WTC11 (cell line): ENCODE results near the gene PLEKHN1. TPM values are rescaled to one million over a fixed set of nuclear protein-coding genes. Genes with fewer than 3 reads are reported as not detected.

Source experiments
- ATAC-seq: fragments of 200-7000 bp; cut with Tn5 transposase; 2 replicates; pipeline ENCODE4 v1.10.0; 2021; ENCODE audit warnings: mild to moderate bottlenecking, moderate library complexity
- CTCF ChIA-PET: fragments of 300-600 bp; sonication (Branson Sonifier 250); formaldehyde crosslinking; loops from one replicate; lab custom pipeline; 2021; ENCODE audit warnings: antibody characterized with exemption; lab: Charles Lee
- POLR2A ChIA-PET: fragments of 350-600 bp; sonication (Branson Sonifier 250); formaldehyde crosslinking; loops from one replicate; lab custom pipeline; 2021; ENCODE audit warnings: antibody characterized with exemption; lab: Charles Lee
- DNase-seq: peaks from one replicate; pipeline ENCODE4 v3.0.0; 2021; ENCODE audit warnings: low spot score
- H3K27ac Mint-ChIP-seq: 2 replicates; pipeline ENCODE4 v1.8.0; 2021; ENCODE audit warnings: mixed read lengths
- H3K27me3 Mint-ChIP-seq: 2 replicates; pipeline ENCODE4 v1.8.0; 2021; ENCODE audit warnings: low read depth, mild to moderate bottlenecking, moderate library complexity, mixed read lengths
- H3K36me3 Mint-ChIP-seq: 2 replicates; pipeline ENCODE4 v1.8.0; 2021; ENCODE audit warnings: mixed read lengths
- H3K4me1 Mint-ChIP-seq: 2 replicates; pipeline ENCODE4 v1.8.0; 2022; ENCODE audit warnings: mixed read lengths
- H3K4me3 Mint-ChIP-seq: 2 replicates; pipeline ENCODE4 v1.8.0; 2021; ENCODE audit warnings: mild to moderate bottlenecking, moderate library complexity, mixed read lengths
- H3K9me3 Mint-ChIP-seq: 2 replicates; pipeline ENCODE4 v1.8.0; 2021; ENCODE audit warnings: mixed read lengths
- CBFB ChIP-seq: sonication (generic); formaldehyde crosslinking; IDR thresholded peaks from 2 replicates; pipeline ENCODE4 v1.8.1; 2022; ENCODE audit warnings: mild to moderate bottlenecking, low read depth, missing genetic modification reagents
- CREB1 ChIP-seq: sonication (generic); formaldehyde crosslinking; IDR thresholded peaks from 2 replicates; pipeline ENCODE4 v1.8.0; 2023; ENCODE audit warnings: mild to moderate bottlenecking, missing genetic modification reagents
- E2F1 ChIP-seq: sonication (generic); formaldehyde crosslinking; IDR thresholded peaks from 2 replicates; pipeline ENCODE4 v1.8.0; 2022; ENCODE audit warnings: mild to moderate bottlenecking, missing genetic modification reagents
- RELA ChIP-seq: sonication (generic); formaldehyde crosslinking; IDR thresholded peaks from 2 replicates; pipeline ENCODE4 v1.8.1; 2022; ENCODE audit warnings: missing genetic modification reagents, mild to moderate bottlenecking, borderline replicate concordance
- ZNF232 ChIP-seq: sonication (generic); formaldehyde crosslinking; IDR thresholded peaks from 2 replicates; pipeline ENCODE4 v1.8.0; 2022; ENCODE audit warnings: mild to moderate bottlenecking, missing genetic modification reagents
- ZNF396 ChIP-seq: fragments of 250-450 bp; sonication (Bioruptor Pico); IDR thresholded peaks from 2 replicates; pipeline ENCODE4 v1.8.0; 2021; ENCODE audit warnings: mild to moderate bottlenecking, moderate library complexity, borderline replicate concordance
- ZNF416 ChIP-seq: fragments of 250-450 bp; sonication (Bioruptor Pico); IDR thresholded peaks from 2 replicates; pipeline ENCODE4 v1.9.0; 2021; ENCODE audit warnings: mild to moderate bottlenecking, inconsistent platforms
- ZNF425 ChIP-seq: fragments of 250-450 bp; sonication (Bioruptor Pico); conservative IDR thresholded peaks from 2 replicates; pipeline ENCODE4 v1.9.0; 2021; ENCODE audit warnings: mild to moderate bottlenecking
- ZNF671 ChIP-seq: fragments of 250-450 bp; sonication (Bioruptor Pico); IDR thresholded peaks from 2 replicates; pipeline ENCODE4 v1.8.0; 2021; ENCODE audit warnings: mild to moderate bottlenecking
- total RNA-seq: library from RNA; stranded (reverse); gene quantifications from 3 replicates; pipeline ENCODE4 v1.2.3, GENCODE V29; 2021
- TF ChIP-seq, protein P1 (sequence below): fragments of 250-450 bp; sonication (Bioruptor Pico); IDR thresholded peaks from 2 replicates; pipeline ENCODE4 v1.9.0; 2021; ENCODE audit warnings: mild to moderate bottlenecking
- TF ChIP-seq, protein P2 (sequence below): fragments of 250-450 bp; sonication (Bioruptor Pico); IDR thresholded peaks from 2 replicates; pipeline ENCODE4 v1.9.0; 2021; ENCODE audit warnings: mild to moderate bottlenecking
- TF ChIP-seq, protein P3 (sequence below): sonication (generic); formaldehyde crosslinking; conservative IDR thresholded peaks from 2 replicates; pipeline ENCODE4 v1.8.1; 2022; ENCODE audit warnings: mild to moderate bottlenecking, missing genetic modification reagents
- TF ChIP-seq, protein P4 (sequence below): fragments of 200-600 bp; IDR thresholded peaks from 2 replicates; pipeline ENCODE4 v1.8.0; 2022; ENCODE audit warnings: antibody characterized with exemption
- TF ChIP-seq, protein P5 (sequence below): sonication (generic); formaldehyde crosslinking; IDR thresholded peaks from 2 replicates; pipeline ENCODE4 v1.8.1; 2022; ENCODE audit warnings: missing genetic modification reagents, borderline replicate concordance

PLEKHN1 gene
- total RNA-seq, 1 experiment from 2014 or later: 3.4 TPM

GRCh38 chr1:978835-979743 is 12.8 kb downstream of the PLEKHN1 start:
- no peak for ATAC-seq
- DNase-seq: no peak
- peaks cover 24% of the 10 kb centered on the region for H3K27me3 Mint-ChIP-seq
- peaks cover 3% of the 10 kb centered on the region; the same call in 1 of the 2 replicates for H3K36me3 Mint-ChIP-seq
- POLR2A ChIA-PET: no interaction called here
- TF ChIP-seq, protein P1, sequence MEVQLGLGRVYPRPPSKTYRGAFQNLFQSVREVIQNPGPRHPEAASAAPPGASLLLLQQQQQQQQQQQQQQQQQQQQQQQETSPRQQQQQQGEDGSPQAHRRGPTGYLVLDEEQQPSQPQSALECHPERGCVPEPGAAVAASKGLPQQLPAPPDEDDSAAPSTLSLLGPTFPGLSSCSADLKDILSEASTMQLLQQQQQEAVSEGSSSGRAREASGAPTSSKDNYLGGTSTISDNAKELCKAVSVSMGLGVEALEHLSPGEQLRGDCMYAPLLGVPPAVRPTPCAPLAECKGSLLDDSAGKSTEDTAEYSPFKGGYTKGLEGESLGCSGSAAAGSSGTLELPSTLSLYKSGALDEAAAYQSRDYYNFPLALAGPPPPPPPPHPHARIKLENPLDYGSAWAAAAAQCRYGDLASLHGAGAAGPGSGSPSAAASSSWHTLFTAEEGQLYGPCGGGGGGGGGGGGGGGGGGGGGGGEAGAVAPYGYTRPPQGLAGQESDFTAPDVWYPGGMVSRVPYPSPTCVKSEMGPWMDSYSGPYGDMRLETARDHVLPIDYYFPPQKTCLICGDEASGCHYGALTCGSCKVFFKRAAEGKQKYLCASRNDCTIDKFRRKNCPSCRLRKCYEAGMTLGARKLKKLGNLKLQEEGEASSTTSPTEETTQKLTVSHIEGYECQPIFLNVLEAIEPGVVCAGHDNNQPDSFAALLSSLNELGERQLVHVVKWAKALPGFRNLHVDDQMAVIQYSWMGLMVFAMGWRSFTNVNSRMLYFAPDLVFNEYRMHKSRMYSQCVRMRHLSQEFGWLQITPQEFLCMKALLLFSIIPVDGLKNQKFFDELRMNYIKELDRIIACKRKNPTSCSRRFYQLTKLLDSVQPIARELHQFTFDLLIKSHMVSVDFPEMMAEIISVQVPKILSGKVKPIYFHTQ (CRISPR knock-in tag): no peak
- TF ChIP-seq, protein P2, sequence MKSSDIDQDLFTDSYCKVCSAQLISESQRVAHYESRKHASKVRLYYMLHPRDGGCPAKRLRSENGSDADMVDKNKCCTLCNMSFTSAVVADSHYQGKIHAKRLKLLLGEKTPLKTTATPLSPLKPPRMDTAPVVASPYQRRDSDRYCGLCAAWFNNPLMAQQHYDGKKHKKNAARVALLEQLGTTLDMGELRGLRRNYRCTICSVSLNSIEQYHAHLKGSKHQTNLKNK: no peak
- TF ChIP-seq CBFB (CRISPR knock-in tag) (no peak), ZNF416 (CRISPR knock-in tag) (no peak)
- TF ChIP-seq, all 79 proteins: peak for 0
- Mint-ChIP-seq H3K4me3 (no peak overlapping the region), H3K27ac (no peak overlapping the region), H3K4me1 (peaks cover 4% of the 10 kb centered on the region), H3K9me3 (peaks cover 3% of the 10 kb centered on the region)
- CTCF ChIA-PET: interaction anchor here (1.1 to 2.5 kb wide), 3 partner anchors 23 to 85 kb away, joined by 4 to 12 read pairs (median 4); no protein-coding TSS in a partner anchor

DNA sequence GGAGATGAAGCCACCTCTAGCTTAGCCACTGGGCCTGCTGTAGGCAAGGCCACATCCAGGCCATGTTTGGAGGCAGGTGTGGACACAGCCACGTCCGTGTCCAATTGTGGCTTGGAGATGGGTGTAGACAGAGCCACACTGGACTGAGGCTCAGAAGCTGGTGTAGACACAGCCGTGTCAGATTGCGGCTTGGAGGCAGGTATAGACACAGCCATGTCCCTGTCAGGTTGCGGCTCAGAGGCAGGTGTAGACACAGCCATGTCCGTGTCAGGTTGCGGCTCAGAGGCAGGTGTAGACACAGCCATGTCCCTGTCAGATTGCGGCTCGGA is 13.4 kb downstream of the PLEKHN1 start:
- no peak for TF ChIP-seq CREB1 (CRISPR knock-in tag)
- Mint-ChIP-seq H3K36me3 (peaks cover 3% of the 10 kb centered on the region; the same call in 1 of the 2 replicates), H3K27me3 (peaks cover 27% of the 10 kb centered on the region), H3K9me3 (peaks cover 3% of the 10 kb centered on the region), H3K27ac (no peak overlapping the region), H3K4me3 (no peak overlapping the region), H3K4me1 (peaks cover 4% of the 10 kb centered on the region)
- DNase-seq (no peak), ATAC-seq (no peak)
- ChIA-PET CTCF (interaction anchor here (1.1 to 2.5 kb wide), 3 partner anchors 22 to 84 kb away, joined by 4 to 12 read pairs (median 4); no protein-coding TSS in a partner anchor), POLR2A (no interaction called here)

DNA sequence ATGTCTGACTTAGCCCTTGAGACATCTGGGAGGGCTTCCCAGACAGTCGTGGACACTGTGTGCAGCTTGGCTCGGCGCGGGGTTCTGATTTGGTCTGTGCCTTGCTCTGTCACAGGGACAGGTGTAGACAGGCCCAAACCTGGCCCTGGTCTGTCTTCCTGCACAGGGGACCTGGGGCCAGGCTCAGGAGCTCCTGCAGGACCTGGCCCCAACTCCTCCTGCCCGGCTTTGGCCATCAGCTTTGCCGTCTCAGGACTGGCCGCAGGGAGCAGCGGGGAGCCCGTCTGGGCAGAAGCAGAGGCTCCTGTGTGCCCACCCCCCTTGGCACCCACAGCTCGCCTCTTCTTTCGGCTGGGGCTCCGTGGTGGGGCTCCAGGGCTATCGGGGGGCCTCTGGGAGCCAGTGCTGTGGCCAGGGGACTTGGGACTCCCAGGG is 13.9 kb downstream of the PLEKHN1 start:
- no peak for TF ChIP-seq ZNF232 (CRISPR knock-in tag)
- TF ChIP-seq, protein P3, sequence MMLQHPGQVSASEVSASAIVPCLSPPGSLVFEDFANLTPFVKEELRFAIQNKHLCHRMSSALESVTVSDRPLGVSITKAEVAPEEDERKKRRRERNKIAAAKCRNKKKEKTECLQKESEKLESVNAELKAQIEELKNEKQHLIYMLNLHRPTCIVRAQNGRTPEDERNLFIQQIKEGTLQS (CRISPR knock-in tag): no peak
- Mint-ChIP-seq H3K27ac (no peak overlapping the region), H3K27me3 (peaks cover 28% of the 10 kb centered on the region), H3K9me3 (peaks cover 3% of the 10 kb centered on the region), H3K4me1 (peaks cover 4% of the 10 kb centered on the region), H3K4me3 (no peak overlapping the region), H3K36me3 (peaks cover 3% of the 10 kb centered on the region; the same call in 1 of the 2 replicates)
- ChIA-PET POLR2A (no interaction called here), CTCF (interaction anchor here (1.2 to 6.3 kb wide), 5 partner anchors 21 to 84 kb away, joined by 3 to 47 read pairs (median 4); partner anchors contain the start of gene HES4)
- ATAC-seq (no peak), DNase-seq (no peak)

GRCh38 chr1:980602-981395 is 14.5 kb downstream of the PLEKHN1 start:
- H3K4me1 Mint-ChIP-seq: peaks cover 2% of the 10 kb centered on the region
- H3K36me3 Mint-ChIP-seq: peaks cover 3% of the 10 kb centered on the region; the same call in 1 of the 2 replicates
- no peak overlapping the region for H3K27ac Mint-ChIP-seq
- peaks cover 35% of the 10 kb centered on the region for H3K27me3 Mint-ChIP-seq
- no peak overlapping the region for H3K4me3 Mint-ChIP-seq
- ChIA-PET CTCF (interaction anchor here (1.0 to 6.3 kb wide), 7 partner anchors 14 to 83 kb away, joined by 3 to 47 read pairs (median 4); partner anchors contain the start of genes HES4 and PLEKHN1), POLR2A (no interaction called here)
- ATAC-seq (no peak), DNase-seq (no peak)
- H3K9me3 Mint-ChIP-seq: peaks cover 3% of the 10 kb centered on the region
- TF ChIP-seq ZNF671: no peak
- no peak for TF ChIP-seq E2F1 (CRISPR knock-in tag)
- TF ChIP-seq, protein P4, sequence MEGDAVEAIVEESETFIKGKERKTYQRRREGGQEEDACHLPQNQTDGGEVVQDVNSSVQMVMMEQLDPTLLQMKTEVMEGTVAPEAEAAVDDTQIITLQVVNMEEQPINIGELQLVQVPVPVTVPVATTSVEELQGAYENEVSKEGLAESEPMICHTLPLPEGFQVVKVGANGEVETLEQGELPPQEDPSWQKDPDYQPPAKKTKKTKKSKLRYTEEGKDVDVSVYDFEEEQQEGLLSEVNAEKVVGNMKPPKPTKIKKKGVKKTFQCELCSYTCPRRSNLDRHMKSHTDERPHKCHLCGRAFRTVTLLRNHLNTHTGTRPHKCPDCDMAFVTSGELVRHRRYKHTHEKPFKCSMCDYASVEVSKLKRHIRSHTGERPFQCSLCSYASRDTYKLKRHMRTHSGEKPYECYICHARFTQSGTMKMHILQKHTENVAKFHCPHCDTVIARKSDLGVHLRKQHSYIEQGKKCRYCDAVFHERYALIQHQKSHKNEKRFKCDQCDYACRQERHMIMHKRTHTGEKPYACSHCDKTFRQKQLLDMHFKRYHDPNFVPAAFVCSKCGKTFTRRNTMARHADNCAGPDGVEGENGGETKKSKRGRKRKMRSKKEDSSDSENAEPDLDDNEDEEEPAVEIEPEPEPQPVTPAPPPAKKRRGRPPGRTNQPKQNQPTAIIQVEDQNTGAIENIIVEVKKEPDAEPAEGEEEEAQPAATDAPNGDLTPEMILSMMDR: no peak
- TF ChIP-seq, protein P5, sequence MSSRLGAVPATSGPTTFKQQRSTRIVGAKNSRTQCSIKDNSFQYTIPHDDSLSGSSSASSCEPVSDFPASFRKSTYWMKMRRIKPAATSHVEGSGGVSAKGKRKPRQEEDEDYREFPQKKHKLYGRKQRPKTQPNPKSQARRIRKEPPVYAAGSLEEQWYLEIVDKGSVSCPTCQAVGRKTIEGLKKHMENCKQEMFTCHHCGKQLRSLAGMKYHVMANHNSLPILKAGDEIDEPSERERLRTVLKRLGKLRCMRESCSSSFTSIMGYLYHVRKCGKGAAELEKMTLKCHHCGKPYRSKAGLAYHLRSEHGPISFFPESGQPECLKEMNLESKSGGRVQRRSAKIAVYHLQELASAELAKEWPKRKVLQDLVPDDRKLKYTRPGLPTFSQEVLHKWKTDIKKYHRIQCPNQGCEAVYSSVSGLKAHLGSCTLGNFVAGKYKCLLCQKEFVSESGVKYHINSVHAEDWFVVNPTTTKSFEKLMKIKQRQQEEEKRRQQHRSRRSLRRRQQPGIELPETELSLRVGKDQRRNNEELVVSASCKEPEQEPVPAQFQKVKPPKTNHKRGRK (CRISPR knock-in tag): no peak
- no peak for TF ChIP-seq ZNF425 (CRISPR knock-in tag)
- no peak for TF ChIP-seq RELA (CRISPR knock-in tag)
- TF ChIP-seq ZNF396 (CRISPR knock-in tag): no peak
